ENCODE measurements around the gene C1S.

Gene C1S

GRCh38 chr12:7079826-7080125, 19.3 kb downstream of the C1S start:
- DNase-seq: no peak

GRCh38 chr12:7081037-7081436, 20.5 kb downstream of the C1S start:
- DNase-seq: no peak

GRCh38 chr12:7083125-7083524, 22.6 kb downstream of the C1S start:
- no peak for DNase-seq

GRCh38 chr12:7089196-7089871, 28.8 kb downstream of the C1S start:
- DNase-seq: no peak

GRCh38 chr12:7090222-7090998, 29.9 kb downstream of the C1S start:
- no peak for DNase-seq

GRCh38 chr12:7091171-7091570, 30.7 kb downstream of the C1S start:
- no peak for DNase-seq

- DNase-seq: no peak
Observed at GRCh38 chr12:7091660-7092228, 31.2 kb downstream of the C1S start.

- peak; percentile 33 for DNase-seq
Observed at GRCh38 chr12:7092229-7092985, 31.9 kb downstream of the C1S start, which contains the start of gene C1R. TSS of gene C1R (minus strand) at chr12:7092445. CDS start at chr12:7092388, 57 bp downstream.

- DNase-seq: no peak
Observed at GRCh38 chr12:7092986-7093460, 32.5 kb downstream of the C1S start.

GRCh38 chr12:7093486-7093885, 33.0 kb downstream of the C1S start:
- no peak for DNase-seq

- DNase-seq: no peak
Observed at GRCh38 chr12:7093892-7094291, 33.4 kb downstream of the C1S start.

GRCh38 chr12:7096006-7096932, 35.8 kb downstream of the C1S start:
- DNase-seq: no peak

GRCh38 chr12:7096979-7097378, 36.5 kb downstream of the C1S start:
- DNase-seq: no peak

- DNase-seq: no peak
Observed at GRCh38 chr12:7099290-7099996, 38.9 kb downstream of the C1S start.

GRCh38 chr12:7100239-7100638, 39.7 kb downstream of the C1S start:
- no peak for DNase-seq

GRCh38 chr12:7101047-7101693, 40.7 kb downstream of the C1S start:
- no peak for DNase-seq

GRCh38 chr12:7101694-7102131, 41.2 kb downstream of the C1S start:
- DNase-seq: no peak

GRCh38 chr12:7102582-7102981, 42.1 kb downstream of the C1S start:
- no peak for DNase-seq

- DNase-seq: no peak
Observed at GRCh38 chr12:7103837-7104584, 43.5 kb downstream of the C1S start.

GRCh38 chr12:7106082-7106481, 45.6 kb downstream of the C1S start:
- no peak for DNase-seq
